ENCODE results near the gene SLC39A7. TPM values are rescaled to one million over a fixed set of nuclear protein-coding genes. Genes with fewer than 3 reads are reported as not detected.

Gene SLC39A7
- total RNA-seq, 2 donors from 2014 or later, result 50.5 to 65.0 TPM

GRCh38 chr6:33192105-33192646, 8.5 kb upstream of the SLC39A7 start, which contains the start of gene COL11A2:
COL11A2 (minus strand) TSS chr6:33192467; CDS start chr6:33192240, 227 bp downstream.
- peak; percentile 25 for ATAC-seq (replicated peaks)
- Mint-ChIP-seq H3K4me1 (peaks cover 14% of the 10 kb centered on the region), H3K27me3 (peaks cover 26% of the 10 kb centered on the region), H3K9me3 (no peaks in the 10 kb centered on the region), H3K36me3 (ENCODE audit: low read depth) (peaks cover 37% of the 10 kb centered on the region), H3K27ac (no peak within 1 kb of the TSS), H3K4me3 (peak within 1 kb of the TSS; percentile 60)

GRCh38 chr6:33192671-33193602, 7.7 kb upstream of the SLC39A7 start:
- peaks cover 10% of the 10 kb centered on the region for H3K4me1 Mint-ChIP-seq
- H3K4me3 Mint-ChIP-seq, result peak overlapping the region; percentile 60
- ATAC-seq (replicated peaks), result peak; percentile 8
- H3K27ac Mint-ChIP-seq, result no peak overlapping the region
- peaks cover 45% of the 10 kb centered on the region for H3K36me3 Mint-ChIP-seq (ENCODE audit: low read depth)
- peaks cover 19% of the 10 kb centered on the region for H3K27me3 Mint-ChIP-seq
- no peaks in the 10 kb centered on the region for H3K9me3 Mint-ChIP-seq

- Mint-ChIP-seq H3K27me3 (peaks cover 17% of the 10 kb centered on the region), H3K9me3 (no peaks in the 10 kb centered on the region), H3K4me3 (peak overlapping the region; percentile 60), H3K27ac (no peak overlapping the region), H3K4me1 (peaks cover 15% of the 10 kb centered on the region), H3K36me3 (ENCODE audit: low read depth) (peaks cover 51% of the 10 kb centered on the region)
- peak; percentile 18 for ATAC-seq (replicated peaks)
Observed at GRCh38 chr6:33193619-33194018, 7.0 kb upstream of the SLC39A7 start.

- Mint-ChIP-seq H3K27ac (no peak overlapping the region), H3K36me3 (ENCODE audit: low read depth) (peaks cover 57% of the 10 kb centered on the region), H3K4me1 (peaks cover 20% of the 10 kb centered on the region), H3K4me3 (no peak overlapping the region), H3K27me3 (peaks cover 16% of the 10 kb centered on the region), H3K9me3 (no peaks in the 10 kb centered on the region)
- ATAC-seq (replicated peaks), result no peak
Observed at GRCh38 chr6:33194431-33194979, 6.2 kb upstream of the SLC39A7 start.

- no peaks in the 10 kb centered on the region for H3K9me3 Mint-ChIP-seq
- ATAC-seq (replicated peaks), result no peak
- H3K36me3 Mint-ChIP-seq (ENCODE audit: low read depth), result peaks cover 59% of the 10 kb centered on the region
- no peak overlapping the region for H3K27ac Mint-ChIP-seq
- H3K4me1 Mint-ChIP-seq, result peaks cover 20% of the 10 kb centered on the region
- peaks cover 9% of the 10 kb centered on the region for H3K27me3 Mint-ChIP-seq
- H3K4me3 Mint-ChIP-seq, result no peak overlapping the region
Observed at GRCh38 chr6:33195304-33196165, 5.1 kb upstream of the SLC39A7 start.

- Mint-ChIP-seq H3K9me3 (no peaks in the 10 kb centered on the region), H3K4me1 (peaks cover 30% of the 10 kb centered on the region), H3K27me3 (no peaks in the 10 kb centered on the region), H3K27ac (peak overlapping the region; percentile 91), H3K4me3 (peak overlapping the region; percentile 100), H3K36me3 (ENCODE audit: low read depth) (peaks cover 80% of the 10 kb centered on the region)
- ATAC-seq (replicated peaks), result peak; percentile 46
Observed at GRCh38 chr6:33197431-33198048, 3.1 kb upstream of the SLC39A7 start.

- no peaks in the 10 kb centered on the region for H3K27me3 Mint-ChIP-seq
- peaks cover 38% of the 10 kb centered on the region for H3K4me1 Mint-ChIP-seq
- peak overlapping the region; percentile 91 for H3K27ac Mint-ChIP-seq
- H3K9me3 Mint-ChIP-seq, result no peaks in the 10 kb centered on the region
- peak overlapping the region; percentile 100 for H3K4me3 Mint-ChIP-seq
- ATAC-seq (replicated peaks), result no peak
- peaks cover 87% of the 10 kb centered on the region for H3K36me3 Mint-ChIP-seq (ENCODE audit: low read depth)
Observed at GRCh38 chr6:33198159-33198852, 2.4 kb upstream of the SLC39A7 start.

- Mint-ChIP-seq H3K4me1 (peaks cover 41% of the 10 kb centered on the region), H3K4me3 (peak overlapping the region; percentile 100)
- ATAC-seq (replicated peaks), result no peak
Observed at GRCh38 chr6:33198853-33199436, 1.7 kb upstream of the SLC39A7 start.

GRCh38 chr6:33199687-33200218, 914 bp upstream of the SLC39A7 start:
- ATAC-seq (replicated peaks), result peak; percentile 50
- Mint-ChIP-seq H3K4me1 (peaks cover 44% of the 10 kb centered on the region), H3K9me3 (no peaks in the 10 kb centered on the region), H3K27ac (peak overlapping the region; percentile 91), H3K36me3 (ENCODE audit: low read depth) (peaks cover 87% of the 10 kb centered on the region), H3K4me3 (peak overlapping the region; percentile 100), H3K27me3 (no peaks in the 10 kb centered on the region)

More at GRCh38 chr6:33198853-33199436, 1.7 kb upstream of the SLC39A7 start:
- peak overlapping the region; percentile 91 for H3K27ac Mint-ChIP-seq
- H3K36me3 Mint-ChIP-seq (ENCODE audit: low read depth), result peaks cover 89% of the 10 kb centered on the region
- no peaks in the 10 kb centered on the region for H3K9me3 Mint-ChIP-seq
- no peaks in the 10 kb centered on the region for H3K27me3 Mint-ChIP-seq

GRCh38 chr6:33201147-33201545, 479 bp downstream of the SLC39A7 start:
- peak overlapping the region; percentile 100 for H3K27ac Mint-ChIP-seq
- H3K27me3 Mint-ChIP-seq, result no peaks in the 10 kb centered on the region
- ATAC-seq (replicated peaks), result no peak
- no peaks in the 10 kb centered on the region for H3K9me3 Mint-ChIP-seq
- peak overlapping the region; percentile 100 for H3K4me3 Mint-ChIP-seq
- peaks cover 84% of the 10 kb centered on the region for H3K36me3 Mint-ChIP-seq (ENCODE audit: low read depth)
- H3K4me1 Mint-ChIP-seq, result peaks cover 57% of the 10 kb centered on the region

- Mint-ChIP-seq H3K9me3 (no peaks in the 10 kb centered on the region), H3K36me3 (ENCODE audit: low read depth) (peaks cover 76% of the 10 kb centered on the region), H3K4me1 (peaks cover 61% of the 10 kb centered on the region), H3K27ac (peak overlapping the region; percentile 100), H3K4me3 (peak overlapping the region; percentile 100), H3K27me3 (no peaks in the 10 kb centered on the region)
- no peak for ATAC-seq (replicated peaks)
Observed at GRCh38 chr6:33201935-33202334, 1.3 kb downstream of the SLC39A7 start.

GRCh38 chr6:33202799-33203198, 2.1 kb downstream of the SLC39A7 start:
- ATAC-seq (replicated peaks), result no peak
- peak overlapping the region; percentile 100 for H3K4me3 Mint-ChIP-seq
- H3K27me3 Mint-ChIP-seq, result no peaks in the 10 kb centered on the region
- peaks cover 59% of the 10 kb centered on the region for H3K4me1 Mint-ChIP-seq
- H3K9me3 Mint-ChIP-seq, result no peaks in the 10 kb centered on the region
- peaks cover 67% of the 10 kb centered on the region for H3K36me3 Mint-ChIP-seq (ENCODE audit: low read depth)
- peak overlapping the region; percentile 100 for H3K27ac Mint-ChIP-seq
